NCI-H460 (cell line): ENCODE data around the gene TMEM250. TPM values are rescaled to one million over a fixed set of nuclear protein-coding genes. Genes with fewer than 3 reads are reported as not detected.
"Not testable (repeated sequence)": the region's sequence is repeated elsewhere in the genome, so short reads cannot be mapped to it uniquely, and the experiment has no call there.

ENCODE experiments used
- DNase-seq: peaks from one replicate; pipeline ENCODE4 v3.0.0-alpha.2; 2016; ENCODE audit warnings: low read depth; ENCODE audit errors: extremely low read depth
- polyA plus RNA-seq: library from polyadenylated mRNA; depleted of rRNA; stranded (reverse); fragments of >200 nt; gene quantifications from 2 replicates; pipeline ENCODE4 v1.2.3, GENCODE V29; 2014; cell fraction: nucleus; rRNA removed
- total RNA-seq: library from RNA; depleted of rRNA; stranded (reverse); fragments of >200 nt; shearing (Covaris generic); gene quantifications from 2 replicates; pipeline ENCODE4 v1.2.3, GENCODE V29; 2014; rRNA removed

The TMEM250 gene
- 49.0 and 56.6 TPM in 2 replicates for total RNA-seq
- 68.5 and 69.7 TPM in 2 replicates for polyA plus RNA-seq

- DNase-seq, result peak; percentile 96
Measured at GRCh38 chr9:136118320-136119060, at the start of gene TMEM250. TMEM250 (minus strand) TSS chr9:136118875; CDS start chr9:136116900, 1,975 bp downstream.

- no peak for DNase-seq
Measured at GRCh38 chr9:136163248-136163850, 44.7 kb upstream of the TMEM250 start.

- DNase-seq, result no peak
Measured at GRCh38 chr9:136160995-136161610, 42.4 kb upstream of the TMEM250 start.

GRCh38 chr9:136160381-136160841, 41.7 kb upstream of the TMEM250 start:
- DNase-seq, result no peak

GRCh38 chr9:136159851-136160250, 41.2 kb upstream of the TMEM250 start:
- DNase-seq, result no peak

GRCh38 chr9:136157477-136158265, 39.0 kb upstream of the TMEM250 start:
- DNase-seq, result no peak

- no peak for DNase-seq
Measured at GRCh38 chr9:136156209-136157120, 37.8 kb upstream of the TMEM250 start.

GRCh38 chr9:136155576-136155975, 36.9 kb upstream of the TMEM250 start:
- DNase-seq, result no peak

GRCh38 chr9:136154943-136155342, 36.3 kb upstream of the TMEM250 start:
- DNase-seq, result no peak

- no peak for DNase-seq
Measured at GRCh38 chr9:136153381-136154065, 34.8 kb upstream of the TMEM250 start.

GRCh38 chr9:136152931-136153330, 34.3 kb upstream of the TMEM250 start:
- DNase-seq, result no peak

- DNase-seq, result no peak
Measured at GRCh38 chr9:136152543-136152866, 33.8 kb upstream of the TMEM250 start.

- no peak for DNase-seq
Measured at GRCh38 chr9:136151848-136152542, 33.3 kb upstream of the TMEM250 start.

- no peak for DNase-seq
Measured at GRCh38 chr9:136151214-136151804, 32.6 kb upstream of the TMEM250 start.

GRCh38 chr9:136150664-136151213, 32.1 kb upstream of the TMEM250 start:
- not testable (repeated sequence) for DNase-seq

- DNase-seq, result no peak
Measured at GRCh38 chr9:136149853-136150252, 31.2 kb upstream of the TMEM250 start.

- no peak for DNase-seq
Measured at GRCh38 chr9:136149337-136149736, 30.7 kb upstream of the TMEM250 start.

GRCh38 chr9:136148766-136149165, 30.1 kb upstream of the TMEM250 start:
- DNase-seq, result no peak
